K562 (cell line): Measurements from ENCODE around the gene PRKRIP1. TPM values are rescaled to one million over a fixed set of nuclear protein-coding genes. Genes with fewer than 3 reads are reported as not detected.
A peak's percentile ranks its signal among the peaks of the same experiment; 100 is the strongest.

ENCODE experiments used
- ATAC-seq: fragments of 200-7000 bp; cut with Tn5 transposase; 3 replicates; pipeline ENCODE4 v1.9.1; 2020; ENCODE audit warnings: moderate library complexity
- BruUV-seq: library from RNA; stranded (reverse); fragments of 400-500 nt; replicated peaks from 2 replicates; lab custom pipeline; 2021; lab: Mats Ljungman, UMichigan
- CTCF ChIA-PET: fragments of 300-600 bp; formaldehyde crosslinking; extraction: SDS; loops from one replicate; lab custom pipeline; 2021; ENCODE audit warnings: low intra/inter-chr PET ratio; lab: Yijun Ruan, JAX
- POLR2A ChIA-PET: fragments of 300-600, 350-650 bp; sonication (Branson Sonifier 250); formaldehyde crosslinking; extraction: SDS; loops from one replicate; lab custom pipeline; 2021; ENCODE audit warnings: antibody characterized with exemption, inconsistent platforms; lab: Yijun Ruan, JAX
- DNase-seq, 4 experiments: peaks; one replicate each; pipeline versions ENCODE4 v3.0.0 to v3.0.0-alpha.2; 2011 to 2018; ENCODE audit warnings: low spot score in 3 of 4, mixed read lengths in 3 of 4; ENCODE audit errors: extremely low read depth in 1 of 4
- FAIRE-seq: peaks from 2 replicates; lab custom pipeline; 2011; peaks lifted over from hg19 to GRCh38; lab: Jason Lieb, UNC
- H2AFZ ChIP-seq: 2 replicates; pipeline ENCODE4 v1.6.0; 2011; ENCODE audit warnings: low read depth, low read length, control low read depth, inconsistent platforms
- H3K27ac ChIP-seq: fragments of 200-600 bp; 3 replicates; pipeline ENCODE4 v1.8.0; 2011; ENCODE audit warnings: low read depth, mild to moderate bottlenecking, control low read depth, inconsistent platforms, low read length, moderate library complexity, mixed read lengths; ENCODE audit errors: extremely low read depth
- H3K27me3 ChIP-seq, 2 experiments: fragments of 300-600 bp in 1 of 2; 2 replicates in 1 of 2; 3 replicates in 1 of 2; pipeline versions ENCODE4 v1.6.0 to v1.8.0; 2011; ENCODE audit warnings: inconsistent platforms in 2 of 2, low read length in 2 of 2, mild to moderate bottlenecking in 1 of 2, mixed read lengths in 1 of 2, moderate library complexity in 1 of 2; ENCODE audit not compliant: control insufficient read depth in 2 of 2, insufficient read depth in 2 of 2
- H3K36me3 ChIP-seq: fragments of 300-600 bp; 3 replicates; pipeline ENCODE4 v1.8.0; 2011; ENCODE audit warnings: mild to moderate bottlenecking, low read length, inconsistent platforms; ENCODE audit not compliant: control insufficient read depth, insufficient read depth
- H3K4me1 ChIP-seq, 2 experiments: fragments of 200-600 bp in 1 of 2; replicated peaks in 1 of 2; 2 replicates in 1 of 2; 3 replicates in 1 of 2; pipeline versions ENCODE4 v1.5.1 to v1.8.0; 2011; ENCODE audit warnings: inconsistent platforms in 2 of 2, low read length in 2 of 2, mild to moderate bottlenecking in 1 of 2, mixed read lengths in 1 of 2, moderate library complexity in 1 of 2; ENCODE audit not compliant: control insufficient read depth in 2 of 2, insufficient read depth in 2 of 2
- H3K4me2 ChIP-seq: 2 replicates; pipeline ENCODE4 v1.6.1; 2011; ENCODE audit warnings: low read length, control low read depth, inconsistent platforms, mixed read lengths; ENCODE audit not compliant: insufficient read depth
- H3K4me3 ChIP-seq: fragments of 200-600 bp; sonication (generic), shearing (Covaris generic); 2 replicates; pipeline ENCODE4 v1.5.1; 2016; ENCODE audit warnings: control low read depth, inconsistent platforms
- H3K79me2 ChIP-seq: fragments of 200-600 bp; 3 replicates; pipeline ENCODE4 v1.8.0; 2011; ENCODE audit warnings: low read length, inconsistent platforms; ENCODE audit not compliant: control insufficient read depth, insufficient read depth
- H3K9ac ChIP-seq, 2 experiments: 2 replicates each; pipeline versions ENCODE4 v1.6.0 to v1.6.1; 2011; ENCODE audit warnings: low read depth in 2 of 2, low read length in 2 of 2, control low read depth in 1 of 2, inconsistent platforms in 1 of 2, mild to moderate bottlenecking in 1 of 2, mixed read lengths in 1 of 2; ENCODE audit not compliant: insufficient read depth in 1 of 2
- H3K9me1 ChIP-seq: one replicate; pipeline ENCODE4 v1.6.0; 2011; ENCODE audit warnings: inconsistent platforms, mild to moderate bottlenecking, low read length, moderate library complexity; ENCODE audit not compliant: control insufficient read depth, insufficient read depth
- H3K9me3 ChIP-seq: replicated peaks from 2 replicates; pipeline ENCODE4 v1.5.1; 2011; ENCODE audit warnings: low read depth, low read length, inconsistent platforms; ENCODE audit not compliant: control insufficient read depth, insufficient read depth
- H4K20me1 ChIP-seq: replicated peaks from 2 replicates; pipeline ENCODE4 v1.6.1; 2011; ENCODE audit warnings: low read length, inconsistent platforms, mixed read lengths; ENCODE audit not compliant: control insufficient read depth, insufficient read depth
- CTCF ChIP-seq, 3 experiments: IDR thresholded peaks in 2 of 3; conservative IDR thresholded peaks in 1 of 3; 2 replicates each; pipeline ENCODE4 v1.5.1; 2011 to 2012; ENCODE audit warnings: low read length in 3 of 3, mild to moderate bottlenecking in 3 of 3, control low read depth in 2 of 3, improper control_type of control experiment in 1 of 3, inconsistent platforms in 1 of 3, low read depth in 1 of 3, mixed read lengths in 1 of 3, moderate library complexity in 1 of 3; ENCODE audit not compliant: insufficient read depth in 2 of 3
- HES1 ChIP-seq: fragments of 450-650 bp; IDR thresholded peaks from 2 replicates; pipeline ENCODE4 v1.6.1; 2016; ENCODE audit warnings: low read depth, mild to moderate bottlenecking, moderate library complexity
- PCBP1 ChIP-seq: fragments of 200-400 bp; formaldehyde crosslinking; IDR thresholded peaks from 2 replicates; pipeline ENCODE4 v1.6.1; 2018; ENCODE audit warnings: mild to moderate bottlenecking, low read depth, low read length; ENCODE audit not compliant: poor library complexity, severe bottlenecking
- RAD21 ChIP-seq, 2 experiments: fragments of 250-450 bp in 1 of 2; fragments of 450-650 bp in 1 of 2; sonication (Bioruptor Pico) in 1 of 2; formaldehyde crosslinking in 1 of 2; IDR thresholded peaks in 1 of 2; conservative IDR thresholded peaks in 1 of 2; 2 replicates each; pipeline versions ENCODE4 v1.4.0 to v1.8.0; 2020 to 2022; ENCODE audit warnings: mild to moderate bottlenecking in 2 of 2, moderate library complexity in 1 of 2
- SPI1 ChIP-seq: IDR thresholded peaks from 2 replicates; pipeline ENCODE4 v1.6.1; 2011; ENCODE audit warnings: low read depth, low read length, control low read depth, borderline replicate concordance
- WGBS: fragments of 100-300 bp; shearing (Covaris generic); methylation state at CpG from one replicate; pipeline ENCODE4 v1.1.6; 2016; ENCODE audit warnings: low coverage, mixed read lengths; ENCODE audit not compliant: insufficient coverage; ENCODE audit errors: missing lambda C conversion rate; 5-methylcytosine and 5-hydroxymethylcytosine counted together
- in situ Hi-C: fragments of 300-500 bp; cut with MboI; formaldehyde crosslinking; loops from 4 replicates; pipeline ENCODE4 v1.15.0; 2018; ENCODE audit warnings: inconsistent platforms, mixed read lengths
- intact Hi-C: fragments of 100-400 bp; cut with micrococcal nuclease; formaldehyde crosslinking; loops from 2 replicates; pipeline ENCODE4 v1.14.2; 2022
- polyA plus RNA-seq, 8 experiments: library from polyadenylated mRNA; depleted of rRNA in 4 of 8; stranded (reverse) in 5 of 8; unstranded in 3 of 8; fragments of >200 nt; fragmentation: Nextera tagmentation in 2 of 8; fragmentation: Illumina TruSeq in 1 of 8; extraction: Ambion mirVana in 2 of 8; extraction: Trizol in 1 of 8; gene quantifications; 2 replicates each; pipeline versions ENCODE4 v1.2.1 to v1.2.3, GENCODE V29; 2011 to 2014; ENCODE audit warnings: inconsistent platforms in 1 of 8, missing spikeins in 1 of 8
- total RNA-seq, 7 experiments: library from RNA; depleted of rRNA in 6 of 7; stranded (reverse); fragments of >200 nt in 6 of 7; fragmentation: Illumina TruSeq in 2 of 7; extraction: Trizol in 2 of 7; gene quantifications; 2 replicates each; pipeline versions ENCODE4 v1.2.1 to v1.2.3, GENCODE V29; 2011 to 2021; ENCODE audit warnings: low replicate concordance in 1 of 7
- TF ChIP-seq, protein P1 (sequence below), 2 experiments: fragments of 450-650 bp; formaldehyde crosslinking in 1 of 2; IDR thresholded peaks; 2 replicates each; pipeline versions ENCODE4 v1.4.0 to v1.6.1; 2014 to 2020; ENCODE audit warnings: mild to moderate bottlenecking in 2 of 2, borderline replicate concordance in 1 of 2, low read depth in 1 of 2

Gene PRKRIP1
- total and polyA plus RNA-seq, 9 of the 15 experiments (the other 6 are each of a cell fraction or from before 2014, with no cell fraction given), result 14.9 to 52.1 (median 19.8) TPM

DNA sequence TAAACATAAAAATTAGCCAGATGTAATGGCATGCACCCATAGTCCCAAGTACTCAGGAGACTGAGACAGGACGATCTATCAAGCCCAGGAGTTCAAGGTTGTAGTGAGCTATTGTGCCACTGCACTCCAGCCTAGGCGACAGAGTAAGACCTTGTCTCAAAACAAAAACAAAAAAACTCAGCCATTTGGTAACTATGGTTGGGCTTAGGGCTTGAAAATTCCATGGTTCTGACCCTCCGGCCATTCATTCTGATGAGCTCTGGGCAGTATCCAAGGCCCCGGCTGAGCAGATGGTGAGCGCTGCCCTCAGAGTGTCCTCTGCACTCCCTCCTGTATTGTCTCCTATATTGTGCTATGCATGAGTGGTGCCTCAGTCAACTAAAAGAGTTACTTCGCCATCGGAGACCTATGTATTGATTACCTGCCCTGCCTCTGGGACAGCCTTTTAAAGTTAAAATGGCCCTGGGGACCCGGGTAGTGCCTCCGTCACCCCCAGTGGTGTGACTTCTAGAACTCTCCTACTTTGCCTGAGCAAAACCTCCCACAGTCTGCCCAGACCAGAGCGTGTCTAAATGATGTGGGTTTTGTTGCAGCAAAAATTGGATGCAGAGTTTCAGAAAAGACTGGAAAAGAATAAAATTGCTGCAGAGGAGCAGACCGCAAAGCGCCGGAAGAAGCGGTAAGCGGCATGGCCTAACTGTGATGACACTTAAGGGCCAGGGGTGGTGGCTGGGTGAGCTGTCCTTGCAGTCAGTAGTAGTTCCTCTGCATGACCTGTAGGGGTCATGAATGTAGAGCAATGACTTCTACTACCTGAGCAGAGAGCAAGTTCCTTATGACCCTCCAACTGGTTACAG, 8.1 kb downstream of the PRKRIP1 start:
- no peak overlapping the region for H3K9ac ChIP-seq
- peaks cover 95% of the 10 kb centered on the region for H3K36me3 ChIP-seq
- FAIRE-seq (peak; percentile 96), DNase-seq (peak; percentile 73 to 82 (median 78)), ATAC-seq (peak; percentile 100)
- H3K4me3 ChIP-seq, result no peak overlapping the region
- CTCF ChIA-PET, result interaction anchor here (0.6 to 1.1 kb wide), 3 partner anchors 44 to 48 kb away, joined by 3 to 6 read pairs (median 3); no protein-coding TSS in a partner anchor
- 0 out of 2 replicates have a peak, but pooled peaks cover 3% of the 10 kb centered on the region for H3K9me3 ChIP-seq
- H3K27ac ChIP-seq, result no peak overlapping the region
- H4K20me1 ChIP-seq, result no peaks in the 10 kb centered on the region; the same call in 1 of the 2 replicates
- in situ Hi-C loops (no loop called here), intact Hi-C loops (no loop called here)
- no peaks in the 10 kb centered on the region for H3K27me3 ChIP-seq
- no peak overlapping the region for H3K4me2 ChIP-seq
- no peaks in the 10 kb centered on the region; a peak in 1 of 5 replicates for H3K4me1 ChIP-seq
- H3K9me1 ChIP-seq, result no peaks in the 10 kb centered on the region
- no peak overlapping the region for H2AFZ ChIP-seq
- BruUV-seq, result no TSS peak
- no peaks in the 10 kb centered on the region for H3K79me2 ChIP-seq
- POLR2A ChIA-PET, result interaction anchor here (1.0 to 1.5 kb wide), 3 partner anchors 8 to 17 kb away, joined by 4 to 8 read pairs (median 5); no protein-coding TSS in a partner anchor
- WGBS, result 67% methylated on average over 15 of the region's 15 CpGs
- peak; percentile 82 to 89 (median 88) for TF ChIP-seq CTCF (IDR thresholded peaks at IDR 0.05 in 2 of 3, conservative IDR thresholded peaks at IDR 0.05 in 1 of 3; ENCODE audit: insufficient read depth in 2 of 3, low read depth in 1 of 3, low read length in 3 of 3)
- no peak for TF ChIP-seq HES1
- TF ChIP-seq PCBP1, result no peak
- peak; percentile 67 to 75 for TF ChIP-seq RAD21 (CRISPR knock-in tag; conservative IDR thresholded peaks at IDR 0.05 in 1 of 2, IDR thresholded peaks at IDR 0.05 in 1 of 2)
- TF ChIP-seq, protein P1, sequence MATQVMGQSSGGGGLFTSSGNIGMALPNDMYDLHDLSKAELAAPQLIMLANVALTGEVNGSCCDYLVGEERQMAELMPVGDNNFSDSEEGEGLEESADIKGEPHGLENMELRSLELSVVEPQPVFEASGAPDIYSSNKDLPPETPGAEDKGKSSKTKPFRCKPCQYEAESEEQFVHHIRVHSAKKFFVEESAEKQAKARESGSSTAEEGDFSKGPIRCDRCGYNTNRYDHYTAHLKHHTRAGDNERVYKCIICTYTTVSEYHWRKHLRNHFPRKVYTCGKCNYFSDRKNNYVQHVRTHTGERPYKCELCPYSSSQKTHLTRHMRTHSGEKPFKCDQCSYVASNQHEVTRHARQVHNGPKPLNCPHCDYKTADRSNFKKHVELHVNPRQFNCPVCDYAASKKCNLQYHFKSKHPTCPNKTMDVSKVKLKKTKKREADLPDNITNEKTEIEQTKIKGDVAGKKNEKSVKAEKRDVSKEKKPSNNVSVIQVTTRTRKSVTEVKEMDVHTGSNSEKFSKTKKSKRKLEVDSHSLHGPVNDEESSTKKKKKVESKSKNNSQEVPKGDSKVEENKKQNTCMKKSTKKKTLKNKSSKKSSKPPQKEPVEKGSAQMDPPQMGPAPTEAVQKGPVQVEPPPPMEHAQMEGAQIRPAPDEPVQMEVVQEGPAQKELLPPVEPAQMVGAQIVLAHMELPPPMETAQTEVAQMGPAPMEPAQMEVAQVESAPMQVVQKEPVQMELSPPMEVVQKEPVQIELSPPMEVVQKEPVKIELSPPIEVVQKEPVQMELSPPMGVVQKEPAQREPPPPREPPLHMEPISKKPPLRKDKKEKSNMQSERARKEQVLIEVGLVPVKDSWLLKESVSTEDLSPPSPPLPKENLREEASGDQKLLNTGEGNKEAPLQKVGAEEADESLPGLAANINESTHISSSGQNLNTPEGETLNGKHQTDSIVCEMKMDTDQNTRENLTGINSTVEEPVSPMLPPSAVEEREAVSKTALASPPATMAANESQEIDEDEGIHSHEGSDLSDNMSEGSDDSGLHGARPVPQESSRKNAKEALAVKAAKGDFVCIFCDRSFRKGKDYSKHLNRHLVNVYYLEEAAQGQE (IDR thresholded peaks at IDR 0.05; ENCODE audit: borderline replicate concordance), result peak; percentile 76; the same call in 1 of the 2 replicates
- TF ChIP-seq, protein P1 (CRISPR knock-in tag; IDR thresholded peaks at IDR 0.05; ENCODE audit: low read depth), result no peak
- peak; percentile 35; the same call in 1 of the 2 replicates for TF ChIP-seq SPI1
